CD8-positive, alpha-beta memory T cell (primary cell): ENCODE data around the gene CCDC74A. TPM values are rescaled to one million over a fixed set of nuclear protein-coding genes. Genes with fewer than 3 reads are reported as not detected.
"Not testable (repeated sequence)": the region's sequence is repeated elsewhere in the genome, so short reads cannot be mapped to it uniquely, and the experiment has no call there.

Source experiments
- CTCF ChIA-PET: fragments of 350-600 bp; sonication (Branson Sonifier 250); formaldehyde crosslinking; loops from one replicate; lab custom pipeline; 2021; ENCODE audit warnings: antibody characterized with exemption; lab: Charles Lee
- POLR2A ChIA-PET: fragments of 350-600 bp; sonication (Branson Sonifier 250); formaldehyde crosslinking; loops from one replicate; lab custom pipeline; 2021; ENCODE audit warnings: antibody characterized with exemption; lab: Charles Lee
- DNase-seq, 5 donors: peaks; one replicate each; pipeline versions ENCODE4 v3.0.0 to v3.0.0-alpha.2; 2020 to 2022; ENCODE audit warnings: mixed read lengths in 1 of 5
- H3K27ac ChIP-seq: one replicate; pipeline ENCODE4 v1.7.0; 2013; ENCODE audit warnings: low read depth, mild to moderate bottlenecking, low read length, moderate library complexity
- H3K27me3 ChIP-seq: 2 replicates; pipeline ENCODE4 v1.7.0; 2013; ENCODE audit warnings: low read length, mild to moderate bottlenecking; ENCODE audit not compliant: insufficient read depth, poor library complexity, severe bottlenecking
- H3K36me3 ChIP-seq: 2 replicates; pipeline ENCODE4 v1.7.0; 2013; ENCODE audit warnings: mild to moderate bottlenecking, low read length, moderate library complexity; ENCODE audit not compliant: insufficient read depth
- H3K4me1 ChIP-seq: 2 replicates; pipeline ENCODE4 v1.7.0; 2013; ENCODE audit warnings: mild to moderate bottlenecking, low read length, moderate library complexity; ENCODE audit not compliant: insufficient read depth
- H3K4me3 ChIP-seq: 2 replicates; pipeline ENCODE4 v1.7.0; 2013; ENCODE audit warnings: mild to moderate bottlenecking, low read length
- H3K9me3 ChIP-seq: 2 replicates; pipeline ENCODE4 v1.7.0; 2013; ENCODE audit warnings: mild to moderate bottlenecking, low read length
- H3K27ac Mint-ChIP-seq, 8 donors: one replicate each; pipeline ENCODE4 v1.8.0; 2020 to 2021; ENCODE audit warnings: mixed read lengths in 8 of 8, mild to moderate bottlenecking in 6 of 8, inconsistent platforms in 3 of 8, moderate library complexity in 3 of 8
- H3K27me3 Mint-ChIP-seq, 2 donors: one replicate each; pipeline ENCODE4 v1.8.0; 2020 to 2021; ENCODE audit warnings: mixed read lengths in 2 of 2, mild to moderate bottlenecking in 1 of 2, moderate library complexity in 1 of 2
- H3K36me3 Mint-ChIP-seq, 3 donors: one replicate each; pipeline ENCODE4 v1.8.0; 2020 to 2021; ENCODE audit warnings: mixed read lengths in 3 of 3, inconsistent platforms in 1 of 3, mild to moderate bottlenecking in 1 of 3
- H3K4me1 Mint-ChIP-seq, 3 donors: one replicate each; pipeline ENCODE4 v1.8.0; 2020 to 2021; ENCODE audit warnings: mixed read lengths in 3 of 3, inconsistent platforms in 1 of 3, mild to moderate bottlenecking in 1 of 3
- H3K4me3 Mint-ChIP-seq, 7 donors: one replicate each; pipeline ENCODE4 v1.8.0; 2020 to 2021; ENCODE audit warnings: mixed read lengths in 7 of 7, mild to moderate bottlenecking in 6 of 7, moderate library complexity in 4 of 7, inconsistent platforms in 2 of 7
- H3K9me3 Mint-ChIP-seq, 5 donors: one replicate each; pipeline ENCODE4 v1.8.0; 2020 to 2022; ENCODE audit warnings: mixed read lengths in 5 of 5, mild to moderate bottlenecking in 3 of 5, moderate library complexity in 2 of 5, inconsistent platforms in 1 of 5
- polyA plus RNA-seq: library from polyadenylated mRNA; unstranded; fragments of 300-500 nt; fragmentation: Illumina TruSeq; gene quantifications from one replicate; pipeline ENCODE4 v1.2.3, GENCODE V29; 2021
- total RNA-seq, 2 experiments: library from RNA; stranded (reverse); gene quantifications; one replicate each; pipeline ENCODE4 v1.2.3, GENCODE V29; 2021

Gene CCDC74A
- total and polyA plus RNA-seq, 3 experiments from 2014 or later: 0.69 to 5.0 (median 3.6) TPM

- H3K36me3 ChIP-seq, H3K27me3 ChIP-seq, POLR2A ChIA-PET, H3K9me3 ChIP-seq, H3K27ac ChIP-seq, H3K27me3 Mint-ChIP-seq, H3K4me1 ChIP-seq, H3K4me3 ChIP-seq, H3K4me3 Mint-ChIP-seq, H3K27ac Mint-ChIP-seq, H3K4me1 Mint-ChIP-seq, H3K9me3 Mint-ChIP-seq, CTCF ChIA-PET, DNase-seq: not testable (repeated sequence)
- peaks cover 0 to 53% (median 0%) of the 10 kb centered on the region in 3 donors for H3K36me3 Mint-ChIP-seq
Measured at GRCh38 chr2:131518531-131518930, 9.2 kb upstream of the CCDC74A start.

DNA sequence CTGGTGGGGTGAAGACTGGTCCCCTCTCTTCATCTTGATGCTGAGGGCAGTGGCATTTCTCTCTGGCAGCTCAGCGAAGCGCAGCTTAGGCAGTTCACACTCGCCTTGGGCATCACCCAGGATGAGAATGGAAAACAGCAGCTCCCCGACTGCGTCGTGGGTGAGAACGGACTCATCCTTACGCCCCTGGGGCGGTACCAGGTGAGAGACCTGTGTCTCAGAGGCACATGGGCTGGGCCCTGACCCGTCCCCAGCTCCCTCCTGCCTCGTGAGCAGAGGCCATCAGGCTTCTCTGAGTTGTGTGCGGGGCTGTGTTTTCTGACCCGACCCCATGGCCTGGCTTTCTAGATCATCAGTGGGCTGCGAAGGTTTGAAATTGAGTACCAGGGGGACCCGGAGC lies 8.2 kb upstream of the CCDC74A start:
- ChIA-PET POLR2A (no interaction called here), CTCF (no interaction called here)
- Mint-ChIP-seq H3K4me1 (no peaks in the 10 kb centered on the region), H3K27ac (no peak overlapping the region), H3K4me3 (no peak overlapping the region), H3K27me3 (no peaks in the 10 kb centered on the region), H3K9me3 (no peaks in the 10 kb centered on the region), H3K36me3 (peaks cover 0 to 45% (median 0%) of the 10 kb centered on the region in 3 donors)
- Histone ChIP-seq H3K27me3 (no peaks in the 10 kb centered on the region), H3K9me3 (no peaks in the 10 kb centered on the region), H3K4me3 (no peak overlapping the region), H3K27ac (no peak overlapping the region), H3K4me1 (no peaks in the 10 kb centered on the region), H3K36me3 (no peaks in the 10 kb centered on the region)
- DNase-seq: no peak

GRCh38 chr2:131519871-131520470 lies 7.7 kb upstream of the CCDC74A start:
- H3K36me3 ChIP-seq, H3K4me3 Mint-ChIP-seq, H3K4me3 ChIP-seq, CTCF ChIA-PET, H3K27me3 Mint-ChIP-seq, H3K27ac Mint-ChIP-seq, POLR2A ChIA-PET, H3K4me1 ChIP-seq, DNase-seq, H3K9me3 ChIP-seq, H3K27ac ChIP-seq, H3K9me3 Mint-ChIP-seq, H3K4me1 Mint-ChIP-seq, H3K27me3 ChIP-seq: not testable (repeated sequence)
- peaks cover 0 to 41% (median 0%) of the 10 kb centered on the region in 3 donors for H3K36me3 Mint-ChIP-seq

DNA sequence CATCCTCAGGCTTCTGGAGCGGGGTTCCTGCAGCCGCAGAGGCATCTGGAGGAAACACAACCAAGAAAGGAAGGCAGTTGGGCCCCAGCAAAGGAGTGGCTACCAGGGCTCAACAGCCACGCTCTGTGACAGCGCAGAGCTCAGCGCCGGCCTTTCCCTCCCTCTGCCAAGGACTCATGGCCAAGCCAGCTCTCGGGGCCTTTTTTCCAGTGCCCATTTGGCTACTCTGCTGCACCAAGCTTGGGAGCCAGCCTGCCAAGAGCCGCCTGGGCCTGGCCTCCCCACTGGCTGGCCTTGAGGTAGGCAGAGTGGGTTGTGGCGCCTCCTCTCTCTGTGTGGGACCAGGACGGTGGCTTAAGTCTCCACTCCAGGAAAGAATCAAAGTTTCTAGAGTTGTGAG lies 7.2 kb upstream of the CCDC74A start:
- DNase-seq: no peak
- no peaks in the 10 kb centered on the region for H3K36me3 ChIP-seq
- H3K27me3 ChIP-seq: no peaks in the 10 kb centered on the region
- Mint-ChIP-seq H3K4me1 (no peaks in the 10 kb centered on the region), H3K9me3 (no peaks in the 10 kb centered on the region), H3K4me3 (no peak overlapping the region), H3K27me3 (no peaks in the 10 kb centered on the region), H3K27ac (no peak overlapping the region), H3K36me3 (peaks cover 0 to 39% (median 0%) of the 10 kb centered on the region in 3 donors)
- no peak overlapping the region for H3K4me3 ChIP-seq
- H3K27ac ChIP-seq: no peak overlapping the region
- CTCF ChIA-PET: interaction anchor here (1.8 kb wide), 1 partner anchor 28 kb away, joined by 4 read pairs; no protein-coding TSS in a partner anchor
- POLR2A ChIA-PET: no interaction called here
- H3K9me3 ChIP-seq: no peaks in the 10 kb centered on the region
- H3K4me1 ChIP-seq: no peaks in the 10 kb centered on the region

- H3K36me3 ChIP-seq, H3K27ac ChIP-seq, H3K9me3 Mint-ChIP-seq, H3K4me3 ChIP-seq, H3K27me3 Mint-ChIP-seq, H3K4me3 Mint-ChIP-seq, H3K4me1 Mint-ChIP-seq, H3K27me3 ChIP-seq, H3K9me3 ChIP-seq, POLR2A ChIA-PET, H3K4me1 ChIP-seq, DNase-seq: not testable (repeated sequence)
- H3K36me3 Mint-ChIP-seq: peaks cover 0 to 34% (median 0%) of the 10 kb centered on the region in 3 donors
- CTCF ChIA-PET: interaction anchor here (1.8 kb wide), 1 partner anchor 29 kb away, joined by 4 read pairs; no protein-coding TSS in a partner anchor
- peak overlapping the region in 1 of 8 donors; percentile 69 for H3K27ac Mint-ChIP-seq
Measured at GRCh38 chr2:131521524-131521923, 6.2 kb upstream of the CCDC74A start.

GRCh38 chr2:131521961-131522781 lies 5.5 kb upstream of the CCDC74A start:
- no peak overlapping the region for H3K4me3 Mint-ChIP-seq
- H3K36me3 Mint-ChIP-seq: peaks cover 0 to 30% (median 0%) of the 10 kb centered on the region in 3 donors
- Histone ChIP-seq H3K36me3 (no peaks in the 10 kb centered on the region), H3K27me3 (no peaks in the 10 kb centered on the region), H3K27ac (no peak overlapping the region), H3K4me1 (peaks cover under 1% of the 10 kb centered on the region), H3K4me3 (no peak overlapping the region), H3K9me3 (no peaks in the 10 kb centered on the region)
- no peaks in the 10 kb centered on the region for H3K27me3 Mint-ChIP-seq
- H3K9me3 Mint-ChIP-seq: no peaks in the 10 kb centered on the region
- ChIA-PET CTCF (interaction anchor here (1.8 kb wide), 1 partner anchor 29 kb away, joined by 4 read pairs; no protein-coding TSS in a partner anchor), POLR2A (no interaction called here)
- peaks cover 0 to under 1% (median 0%) of the 10 kb centered on the region in 3 donors for H3K4me1 Mint-ChIP-seq
- peak overlapping the region in 3 of 8 donors; percentile 23 to 69 (median 48) for H3K27ac Mint-ChIP-seq
- DNase-seq: no peak

DNA sequence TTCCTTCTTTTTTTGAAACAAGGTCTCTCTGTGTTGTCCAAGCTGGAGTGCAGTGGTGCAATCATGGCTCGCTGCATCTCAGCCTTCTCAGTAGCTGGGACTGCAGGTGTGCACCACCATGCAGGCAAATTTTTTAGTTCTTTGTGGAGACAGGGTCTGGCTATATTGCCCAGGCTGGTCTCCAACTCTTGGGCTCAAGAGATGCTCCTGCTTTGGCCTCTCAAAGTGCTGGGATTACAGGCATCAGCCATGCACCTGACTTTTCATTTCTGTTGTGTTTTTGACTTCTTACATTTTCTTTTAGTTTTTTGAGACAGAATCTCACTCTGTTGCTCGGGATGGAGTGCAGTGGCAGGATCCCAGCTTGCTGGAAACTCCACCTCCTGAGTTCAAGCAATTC lies 2.4 kb upstream of the CCDC74A start:
- H3K9me3 ChIP-seq, H3K27ac ChIP-seq, H3K4me1 ChIP-seq, H3K27me3 ChIP-seq, H3K27ac Mint-ChIP-seq, POLR2A ChIA-PET, H3K36me3 ChIP-seq, H3K27me3 Mint-ChIP-seq, H3K9me3 Mint-ChIP-seq, DNase-seq, H3K4me3 ChIP-seq, H3K36me3 Mint-ChIP-seq, H3K4me3 Mint-ChIP-seq: not testable (repeated sequence)
- CTCF ChIA-PET: interaction anchor here (1.2 kb wide), 1 partner anchor 32 kb away, joined by 3 read pairs; no protein-coding TSS in a partner anchor
- peaks cover 7 to 17% (median 8%) of the 10 kb centered on the region in 3 donors for H3K4me1 Mint-ChIP-seq
